DND-41 (cell line): Measurements from ENCODE around the gene FASN.

Experiments used
- ATAC-seq: fragments of 200-7000 bp; cut with Tn5 transposase; 3 replicates; pipeline ENCODE4 v1.9.1; 2021; ENCODE audit warnings: low read depth; ENCODE audit not compliant: insufficient read depth
- DNase-seq: peaks from one replicate; pipeline ENCODE4 v3.0.0-alpha.2; 2020
- H2AFZ ChIP-seq: 2 replicates; pipeline ENCODE4 v1.6.0; 2012; ENCODE audit warnings: low read depth, low read length
- H3K27ac ChIP-seq: 2 replicates; pipeline ENCODE4 v1.5.1; 2012; ENCODE audit warnings: low read length, inconsistent platforms
- H3K27me3 ChIP-seq: fragments of 200-600 bp; sonication (generic); 2 replicates; pipeline ENCODE4 v1.6.0; 2012; ENCODE audit warnings: low read length, mild to moderate bottlenecking, inconsistent platforms; ENCODE audit not compliant: insufficient read depth, poor library complexity
- H3K36me3 ChIP-seq: 2 replicates; pipeline ENCODE4 v1.5.1; 2012; ENCODE audit warnings: low read length, inconsistent platforms; ENCODE audit not compliant: insufficient read depth
- H3K4me1 ChIP-seq: 2 replicates; pipeline ENCODE4 v1.5.1; 2012; ENCODE audit warnings: mild to moderate bottlenecking, low read length; ENCODE audit not compliant: insufficient read depth
- H3K4me2 ChIP-seq: 2 replicates; pipeline ENCODE4 v1.6.0; 2012; ENCODE audit warnings: mild to moderate bottlenecking, moderate library complexity, low read length, inconsistent platforms; ENCODE audit not compliant: insufficient read depth
- H3K4me3 ChIP-seq, 2 experiments: fragments of 200-600 bp in 1 of 2; shearing (Covaris generic) in 1 of 2; 2 replicates each; pipeline ENCODE4 v1.5.1; 2012 to 2016; ENCODE audit warnings: inconsistent platforms in 2 of 2, low read length in 2 of 2, mild to moderate bottlenecking in 2 of 2, low read depth in 1 of 2, moderate library complexity in 1 of 2
- H3K79me2 ChIP-seq: 2 replicates; pipeline ENCODE4 v1.6.0; 2012; ENCODE audit warnings: low read length, inconsistent platforms; ENCODE audit not compliant: insufficient read depth
- H3K9ac ChIP-seq: 2 replicates; pipeline ENCODE4 v1.6.0; 2012; ENCODE audit warnings: low read depth, mild to moderate bottlenecking, inconsistent platforms, low read length, moderate library complexity
- H3K9me3 ChIP-seq: 2 replicates; pipeline ENCODE4 v1.5.1; 2012; ENCODE audit warnings: low read length, moderate library complexity, mild to moderate bottlenecking, inconsistent platforms; ENCODE audit not compliant: insufficient read depth, severe bottlenecking
- H4K20me1 ChIP-seq: 2 replicates; pipeline ENCODE4 v1.6.0; 2012; ENCODE audit warnings: low read length; ENCODE audit not compliant: insufficient read depth
- CTCF ChIP-seq: IDR thresholded peaks from 2 replicates; pipeline ENCODE4 v1.5.1; 2012; ENCODE audit warnings: borderline replicate concordance, low read length, moderate library complexity, mild to moderate bottlenecking; ENCODE audit not compliant: poor library complexity, severe bottlenecking; ENCODE audit errors: extremely low read depth
- EZH2 ChIP-seq: IDR thresholded peaks from 3 replicates; pipeline ENCODE4 v1.6.1; 2012; ENCODE audit warnings: borderline replicate concordance, low read depth, mild to moderate bottlenecking, moderate library complexity, low read length, inconsistent platforms; ENCODE audit not compliant: severe bottlenecking

Gene FASN

GRCh38 chr17:82095777-82096708 lies 2.0 kb downstream of the FASN start:
- peaks cover 61% of the 10 kb centered on the region for H3K36me3 ChIP-seq
- peaks cover 50% of the 10 kb centered on the region for H4K20me1 ChIP-seq
- H3K4me3 ChIP-seq = peak overlapping the region; percentile 62 to 73; a peak in 3 of 4 replicates
- H3K9ac ChIP-seq = peak overlapping the region; percentile 95
- H3K79me2 ChIP-seq = peaks cover 76% of the 10 kb centered on the region
- no peak for DNase-seq
- no peaks in the 10 kb centered on the region for H3K27me3 ChIP-seq
- ATAC-seq = no peak
- H3K4me2 ChIP-seq = peak overlapping the region; percentile 78
- peak overlapping the region; percentile 83 for H3K27ac ChIP-seq
- peaks cover 52% of the 10 kb centered on the region for H3K4me1 ChIP-seq
- H2AFZ ChIP-seq = no peak overlapping the region
- TF ChIP-seq CTCF (no peak), EZH2 (no peak)
- no peaks in the 10 kb centered on the region for H3K9me3 ChIP-seq

- peak overlapping the region; percentile 78 for H3K4me2 ChIP-seq
- no peaks in the 10 kb centered on the region for H3K9me3 ChIP-seq
- H4K20me1 ChIP-seq = peaks cover 58% of the 10 kb centered on the region
- peaks cover 46% of the 10 kb centered on the region for H3K4me1 ChIP-seq
- DNase-seq (no peak), ATAC-seq (no peak)
- H3K27me3 ChIP-seq = no peaks in the 10 kb centered on the region
- peaks cover 65% of the 10 kb centered on the region for H3K36me3 ChIP-seq
- no peak overlapping the region for H2AFZ ChIP-seq
- peak overlapping the region in 1 of 2 experiments; percentile 62; a peak in 2 of 4 replicates for H3K4me3 ChIP-seq
- H3K79me2 ChIP-seq = peaks cover 79% of the 10 kb centered on the region
- peak overlapping the region; percentile 83; the same call in 1 of the 2 replicates for H3K27ac ChIP-seq
- H3K9ac ChIP-seq = peak overlapping the region; percentile 95
- no peak for TF ChIP-seq EZH2
- no peak for TF ChIP-seq CTCF
Observed at GRCh38 chr17:82094931-82095776, 2.9 kb downstream of the FASN start.

- Histone ChIP-seq H4K20me1 (peaks cover 75% of the 10 kb centered on the region), H3K27ac (no peak overlapping the region)
- ATAC-seq = no peak
Observed at GRCh38 chr17:82092995-82093751, 4.9 kb downstream of the FASN start.

More at GRCh38 chr17:82092995-82093751, 4.9 kb downstream of the FASN start:
- H3K4me3 ChIP-seq = no peak overlapping the region
- peaks cover 84% of the 10 kb centered on the region for H3K36me3 ChIP-seq
- H3K4me2 ChIP-seq = no peak overlapping the region
- no peak for DNase-seq
- no peaks in the 10 kb centered on the region for H3K9me3 ChIP-seq
- H2AFZ ChIP-seq = no peak overlapping the region
- TF ChIP-seq CTCF = no peak
- TF ChIP-seq EZH2 = no peak
- H3K27me3 ChIP-seq = no peaks in the 10 kb centered on the region
- H3K9ac ChIP-seq = no peak overlapping the region
- peaks cover 32% of the 10 kb centered on the region for H3K4me1 ChIP-seq
- H3K79me2 ChIP-seq = peaks cover 68% of the 10 kb centered on the region
